K562 (cell line): ENCODE data around the gene AGPAT4. TPM values are rescaled to one million over a fixed set of nuclear protein-coding genes. Genes with fewer than 3 reads are reported as not detected.

Source experiments
- POU5F1 ChIP-seq: fragments of 150-350 bp; IDR thresholded peaks from 2 replicates; pipeline ENCODE4 v1.6.1; 2014; ENCODE audit warnings: borderline replicate concordance, low read length, low read depth, mild to moderate bottlenecking; ENCODE audit not compliant: partially characterized antibody
- SMAD4 ChIP-seq: fragments of 250-450 bp; sonication (Bioruptor Pico); conservative IDR thresholded peaks from 2 replicates; pipeline ENCODE4 v1.8.0; 2021; ENCODE audit warnings: inconsistent platforms, mild to moderate bottlenecking, moderate library complexity
- polyA plus RNA-seq, 8 experiments: library from polyadenylated mRNA; depleted of rRNA in 4 of 8; stranded (reverse) in 5 of 8; unstranded in 3 of 8; fragments of >200 nt; fragmentation: Nextera tagmentation in 2 of 8; fragmentation: Illumina TruSeq in 1 of 8; extraction: Ambion mirVana in 2 of 8; extraction: Trizol in 1 of 8; gene quantifications; 2 replicates each; pipeline versions ENCODE4 v1.2.1 to v1.2.3, GENCODE V29; 2011 to 2014; ENCODE audit warnings: inconsistent platforms in 1 of 8, missing spikeins in 1 of 8
- total RNA-seq, 7 experiments: library from RNA; depleted of rRNA in 6 of 7; stranded (reverse); fragments of >200 nt in 6 of 7; fragmentation: Illumina TruSeq in 2 of 7; extraction: Trizol in 2 of 7; gene quantifications; 2 replicates each; pipeline versions ENCODE4 v1.2.1 to v1.2.3, GENCODE V29; 2011 to 2021; ENCODE audit warnings: low replicate concordance in 1 of 7
- TF ChIP-seq, protein P1 (sequence below), 2 experiments: IDR thresholded peaks; 2 replicates each; pipeline ENCODE4 v1.6.1; 2011; ENCODE audit warnings: borderline replicate concordance in 1 of 2, control low read depth in 1 of 2, low read depth in 1 of 2, low read length in 1 of 2, mild to moderate bottlenecking in 1 of 2, mixed read lengths in 1 of 2, moderate library complexity in 1 of 2; ENCODE audit not compliant: insufficient read depth in 1 of 2, insufficient read length in 1 of 2, poor library complexity in 1 of 2, severe bottlenecking in 1 of 2; ENCODE audit errors: extremely low read depth in 1 of 2
- TF ChIP-seq, protein P2 (sequence below): fragments of 250-450 bp; sonication (Bioruptor Pico); IDR thresholded peaks from 2 replicates; pipeline ENCODE4 v1.5.0; 2021; ENCODE audit warnings: mild to moderate bottlenecking, moderate library complexity
- TF ChIP-seq, protein P3 (sequence below): fragments of 450-650 bp; formaldehyde crosslinking; IDR thresholded peaks from 2 replicates; pipeline ENCODE4 v1.4.0; 2020; ENCODE audit warnings: mild to moderate bottlenecking
- TF ChIP-seq, protein P4 (sequence below): sonication (generic); formaldehyde crosslinking; IDR thresholded peaks from 2 replicates; pipeline ENCODE4 v1.9.0; 2022; ENCODE audit warnings: mild to moderate bottlenecking, missing genetic modification reagents
- TF ChIP-seq, protein P5 (sequence below): fragments of 200-600 bp; sonication (generic); IDR thresholded peaks from one replicate; pipeline ENCODE4 v1.6.1; 2012; ENCODE audit warnings: mild to moderate bottlenecking, low read depth, low read length, inconsistent platforms

The AGPAT4 gene
- total and polyA plus RNA-seq, 9 of the 15 experiments (the other 6 are each of a cell fraction or from before 2014, with no cell fraction given): 2.2 to 15.0 (median 5.7) TPM

DNA sequence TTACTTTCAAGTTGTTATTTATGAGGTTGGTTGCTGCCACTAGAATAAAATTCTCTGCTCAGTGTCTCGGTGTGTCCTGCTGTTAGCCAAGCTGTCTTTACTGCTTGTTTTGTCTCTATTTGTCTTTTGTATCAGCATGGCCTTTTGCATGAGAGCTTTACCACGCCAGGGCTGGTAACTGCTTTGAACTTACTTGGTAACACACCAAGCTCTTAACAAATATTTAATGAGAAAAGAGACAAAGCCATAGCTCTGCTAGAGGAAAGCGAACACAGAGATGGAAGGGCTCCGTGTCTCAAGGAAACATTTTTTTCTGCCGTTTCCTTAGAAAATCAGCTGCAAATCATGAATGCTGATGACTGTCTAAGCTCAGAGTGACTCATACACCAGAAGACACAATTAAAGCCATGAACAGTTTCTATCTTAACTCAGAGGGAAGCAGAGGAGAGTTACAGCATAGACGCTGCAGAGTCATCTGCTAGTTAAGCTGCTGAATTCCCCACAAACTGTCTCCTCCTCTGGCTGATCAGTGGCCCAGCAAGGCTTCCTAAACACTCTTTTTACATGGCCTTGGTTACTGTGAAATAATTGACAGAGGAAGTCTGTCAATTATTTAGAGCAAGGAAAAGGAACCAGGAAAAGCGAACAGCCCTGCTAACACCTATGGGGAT lies 44.8 kb downstream of the AGPAT4 start (continued):
- TF ChIP-seq, protein P1, sequence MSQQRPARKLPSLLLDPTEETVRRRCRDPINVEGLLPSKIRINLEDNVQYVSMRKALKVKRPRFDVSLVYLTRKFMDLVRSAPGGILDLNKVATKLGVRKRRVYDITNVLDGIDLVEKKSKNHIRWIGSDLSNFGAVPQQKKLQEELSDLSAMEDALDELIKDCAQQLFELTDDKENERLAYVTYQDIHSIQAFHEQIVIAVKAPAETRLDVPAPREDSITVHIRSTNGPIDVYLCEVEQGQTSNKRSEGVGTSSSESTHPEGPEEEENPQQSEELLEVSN (IDR thresholded peaks at IDR 0.05; ENCODE audit: borderline replicate concordance in 1 of 2, extremely low read depth in 1 of 2, insufficient read depth in 1 of 2, insufficient read length in 1 of 2, low read depth in 1 of 2, low read length in 1 of 2, poor library complexity in 1 of 2, severe bottlenecking in 1 of 2): no peak
- TF ChIP-seq POU5F1: no peak
- TF ChIP-seq, protein P2, sequence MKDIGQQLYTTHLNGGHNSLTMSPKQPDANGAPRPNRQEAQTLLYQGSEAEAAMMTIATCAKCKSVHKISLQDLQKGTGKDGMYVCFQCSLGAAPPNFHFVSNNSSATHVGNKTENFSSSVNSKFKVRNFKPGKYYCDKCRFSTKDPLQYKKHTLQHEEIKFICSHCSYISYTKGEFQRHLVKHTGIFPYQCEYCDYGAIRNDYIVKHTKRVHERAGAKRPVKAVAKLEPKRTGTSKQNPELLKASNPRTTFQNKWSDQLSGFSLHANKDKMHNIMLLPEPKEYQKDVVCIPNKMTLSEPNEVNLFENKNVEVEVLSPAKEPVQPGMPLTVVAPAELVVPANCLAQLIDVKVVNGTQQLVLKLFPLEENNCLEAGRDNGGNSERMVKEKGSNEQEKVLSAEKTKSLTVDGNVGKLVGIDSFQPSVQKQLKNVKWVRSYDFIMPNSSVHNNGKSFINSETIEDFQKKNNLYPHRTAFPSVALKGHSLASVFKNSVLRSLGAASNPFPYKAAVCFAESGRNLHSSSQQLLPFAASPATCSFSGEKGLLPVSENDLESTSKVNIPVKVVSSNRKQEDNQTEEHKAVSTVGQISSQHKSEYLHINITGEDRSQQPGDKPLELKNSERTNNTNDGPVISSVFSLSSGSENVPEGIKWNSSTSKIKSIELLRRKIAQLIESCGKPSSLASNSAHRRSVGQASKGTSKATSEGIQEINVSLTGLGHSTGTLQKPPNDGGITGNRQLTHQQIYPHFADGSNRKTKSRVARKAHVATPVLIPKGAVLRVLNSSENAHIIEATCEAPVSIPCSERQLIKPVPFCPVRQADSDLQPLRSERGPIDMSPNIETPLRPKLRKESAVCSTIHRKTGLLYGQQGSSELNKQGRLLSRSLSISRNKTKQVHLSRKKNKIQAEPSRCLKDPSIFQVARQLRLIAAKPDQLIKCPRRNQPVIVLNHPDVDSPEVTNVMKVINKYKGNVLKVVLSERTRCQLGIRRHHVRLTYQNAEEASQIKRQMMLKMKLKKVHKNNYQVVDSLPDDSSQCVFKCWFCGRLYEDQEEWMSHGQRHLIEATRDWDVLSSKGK: no peak
- TF ChIP-seq, protein P3, sequence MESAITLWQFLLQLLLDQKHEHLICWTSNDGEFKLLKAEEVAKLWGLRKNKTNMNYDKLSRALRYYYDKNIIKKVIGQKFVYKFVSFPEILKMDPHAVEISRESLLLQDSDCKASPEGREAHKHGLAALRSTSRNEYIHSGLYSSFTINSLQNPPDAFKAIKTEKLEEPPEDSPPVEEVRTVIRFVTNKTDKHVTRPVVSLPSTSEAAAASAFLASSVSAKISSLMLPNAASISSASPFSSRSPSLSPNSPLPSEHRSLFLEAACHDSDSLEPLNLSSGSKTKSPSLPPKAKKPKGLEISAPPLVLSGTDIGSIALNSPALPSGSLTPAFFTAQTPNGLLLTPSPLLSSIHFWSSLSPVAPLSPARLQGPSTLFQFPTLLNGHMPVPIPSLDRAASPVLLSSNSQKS (CRISPR knock-in tag): 0 out of 2 replicates have a peak, but pooled peaks have one; percentile 32
- TF ChIP-seq, protein P4, sequence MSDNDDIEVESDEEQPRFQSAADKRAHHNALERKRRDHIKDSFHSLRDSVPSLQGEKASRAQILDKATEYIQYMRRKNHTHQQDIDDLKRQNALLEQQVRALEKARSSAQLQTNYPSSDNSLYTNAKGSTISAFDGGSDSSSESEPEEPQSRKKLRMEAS: 0 out of 2 replicates have a peak, but pooled peaks have one; percentile 11
- TF ChIP-seq SMAD4 (CRISPR knock-in tag): no peak
- TF ChIP-seq, protein P5, sequence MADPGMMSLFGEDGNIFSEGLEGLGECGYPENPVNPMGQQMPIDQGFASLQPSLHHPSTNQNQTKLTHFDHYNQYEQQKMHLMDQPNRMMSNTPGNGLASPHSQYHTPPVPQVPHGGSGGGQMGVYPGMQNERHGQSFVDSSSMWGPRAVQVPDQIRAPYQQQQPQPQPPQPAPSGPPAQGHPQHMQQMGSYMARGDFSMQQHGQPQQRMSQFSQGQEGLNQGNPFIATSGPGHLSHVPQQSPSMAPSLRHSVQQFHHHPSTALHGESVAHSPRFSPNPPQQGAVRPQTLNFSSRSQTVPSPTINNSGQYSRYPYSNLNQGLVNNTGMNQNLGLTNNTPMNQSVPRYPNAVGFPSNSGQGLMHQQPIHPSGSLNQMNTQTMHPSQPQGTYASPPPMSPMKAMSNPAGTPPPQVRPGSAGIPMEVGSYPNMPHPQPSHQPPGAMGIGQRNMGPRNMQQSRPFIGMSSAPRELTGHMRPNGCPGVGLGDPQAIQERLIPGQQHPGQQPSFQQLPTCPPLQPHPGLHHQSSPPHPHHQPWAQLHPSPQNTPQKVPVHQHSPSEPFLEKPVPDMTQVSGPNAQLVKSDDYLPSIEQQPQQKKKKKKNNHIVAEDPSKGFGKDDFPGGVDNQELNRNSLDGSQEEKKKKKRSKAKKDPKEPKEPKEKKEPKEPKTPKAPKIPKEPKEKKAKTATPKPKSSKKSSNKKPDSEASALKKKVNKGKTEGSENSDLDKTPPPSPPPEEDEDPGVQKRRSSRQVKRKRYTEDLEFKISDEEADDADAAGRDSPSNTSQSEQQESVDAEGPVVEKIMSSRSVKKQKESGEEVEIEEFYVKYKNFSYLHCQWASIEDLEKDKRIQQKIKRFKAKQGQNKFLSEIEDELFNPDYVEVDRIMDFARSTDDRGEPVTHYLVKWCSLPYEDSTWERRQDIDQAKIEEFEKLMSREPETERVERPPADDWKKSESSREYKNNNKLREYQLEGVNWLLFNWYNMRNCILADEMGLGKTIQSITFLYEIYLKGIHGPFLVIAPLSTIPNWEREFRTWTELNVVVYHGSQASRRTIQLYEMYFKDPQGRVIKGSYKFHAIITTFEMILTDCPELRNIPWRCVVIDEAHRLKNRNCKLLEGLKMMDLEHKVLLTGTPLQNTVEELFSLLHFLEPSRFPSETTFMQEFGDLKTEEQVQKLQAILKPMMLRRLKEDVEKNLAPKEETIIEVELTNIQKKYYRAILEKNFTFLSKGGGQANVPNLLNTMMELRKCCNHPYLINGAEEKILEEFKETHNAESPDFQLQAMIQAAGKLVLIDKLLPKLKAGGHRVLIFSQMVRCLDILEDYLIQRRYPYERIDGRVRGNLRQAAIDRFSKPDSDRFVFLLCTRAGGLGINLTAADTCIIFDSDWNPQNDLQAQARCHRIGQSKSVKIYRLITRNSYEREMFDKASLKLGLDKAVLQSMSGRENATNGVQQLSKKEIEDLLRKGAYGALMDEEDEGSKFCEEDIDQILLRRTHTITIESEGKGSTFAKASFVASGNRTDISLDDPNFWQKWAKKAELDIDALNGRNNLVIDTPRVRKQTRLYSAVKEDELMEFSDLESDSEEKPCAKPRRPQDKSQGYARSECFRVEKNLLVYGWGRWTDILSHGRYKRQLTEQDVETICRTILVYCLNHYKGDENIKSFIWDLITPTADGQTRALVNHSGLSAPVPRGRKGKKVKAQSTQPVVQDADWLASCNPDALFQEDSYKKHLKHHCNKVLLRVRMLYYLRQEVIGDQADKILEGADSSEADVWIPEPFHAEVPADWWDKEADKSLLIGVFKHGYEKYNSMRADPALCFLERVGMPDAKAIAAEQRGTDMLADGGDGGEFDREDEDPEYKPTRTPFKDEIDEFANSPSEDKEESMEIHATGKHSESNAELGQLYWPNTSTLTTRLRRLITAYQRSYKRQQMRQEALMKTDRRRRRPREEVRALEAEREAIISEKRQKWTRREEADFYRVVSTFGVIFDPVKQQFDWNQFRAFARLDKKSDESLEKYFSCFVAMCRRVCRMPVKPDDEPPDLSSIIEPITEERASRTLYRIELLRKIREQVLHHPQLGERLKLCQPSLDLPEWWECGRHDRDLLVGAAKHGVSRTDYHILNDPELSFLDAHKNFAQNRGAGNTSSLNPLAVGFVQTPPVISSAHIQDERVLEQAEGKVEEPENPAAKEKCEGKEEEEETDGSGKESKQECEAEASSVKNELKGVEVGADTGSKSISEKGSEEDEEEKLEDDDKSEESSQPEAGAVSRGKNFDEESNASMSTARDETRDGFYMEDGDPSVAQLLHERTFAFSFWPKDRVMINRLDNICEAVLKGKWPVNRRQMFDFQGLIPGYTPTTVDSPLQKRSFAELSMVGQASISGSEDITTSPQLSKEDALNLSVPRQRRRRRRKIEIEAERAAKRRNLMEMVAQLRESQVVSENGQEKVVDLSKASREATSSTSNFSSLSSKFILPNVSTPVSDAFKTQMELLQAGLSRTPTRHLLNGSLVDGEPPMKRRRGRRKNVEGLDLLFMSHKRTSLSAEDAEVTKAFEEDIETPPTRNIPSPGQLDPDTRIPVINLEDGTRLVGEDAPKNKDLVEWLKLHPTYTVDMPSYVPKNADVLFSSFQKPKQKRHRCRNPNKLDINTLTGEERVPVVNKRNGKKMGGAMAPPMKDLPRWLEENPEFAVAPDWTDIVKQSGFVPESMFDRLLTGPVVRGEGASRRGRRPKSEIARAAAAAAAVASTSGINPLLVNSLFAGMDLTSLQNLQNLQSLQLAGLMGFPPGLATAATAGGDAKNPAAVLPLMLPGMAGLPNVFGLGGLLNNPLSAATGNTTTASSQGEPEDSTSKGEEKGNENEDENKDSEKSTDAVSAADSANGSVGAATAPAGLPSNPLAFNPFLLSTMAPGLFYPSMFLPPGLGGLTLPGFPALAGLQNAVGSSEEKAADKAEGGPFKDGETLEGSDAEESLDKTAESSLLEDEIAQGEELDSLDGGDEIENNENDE: no peak
